Measurements from ENCODE around the gene NKAPL. TPM values are rescaled to one million over a fixed set of nuclear protein-coding genes. Genes with fewer than 3 reads are reported as not detected.
"Not testable (repeated sequence)": the region's sequence is repeated elsewhere in the genome, so short reads cannot be mapped to it uniquely, and the experiment has no call there.

The NKAPL gene
- total and polyA plus RNA-seq, 10 donors, result 0.64 to 3.1 (median 1.4) TPM

DNA sequence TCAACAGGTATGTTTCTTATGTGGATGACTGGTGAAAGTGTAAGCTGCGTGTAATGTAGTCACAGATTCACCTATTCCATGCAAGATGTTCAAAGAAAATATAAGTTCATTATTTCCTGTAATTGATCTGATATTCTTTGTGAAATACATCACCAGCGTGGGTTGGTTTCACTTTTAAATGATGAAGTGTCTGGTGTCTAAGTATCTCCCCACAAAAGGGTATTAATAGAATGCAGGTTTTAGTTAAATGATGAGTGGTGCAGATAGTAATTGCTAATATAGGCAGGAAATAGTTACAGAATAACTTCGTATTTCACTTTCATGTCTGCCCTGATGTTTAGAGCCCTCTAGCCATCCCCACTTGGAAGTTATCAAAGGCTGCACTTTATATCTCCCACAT, 44.5 kb downstream of the NKAPL start:
- H3K27me3 ChIP-seq (replicated peaks in 1 of 7), result no peaks in the 10 kb centered on the region
- WGBS, 5 donors, result 50 to 85% (median 70%) methylated on average over 3 of the region's 3 CpGs
- TF ChIP-seq POLR2AphosphoS5 (IDR thresholded peaks at IDR 0.05) (no peak), POLR2A (IDR thresholded peaks at IDR 0.05) (no peak)
- TF ChIP-seq, protein P1, sequence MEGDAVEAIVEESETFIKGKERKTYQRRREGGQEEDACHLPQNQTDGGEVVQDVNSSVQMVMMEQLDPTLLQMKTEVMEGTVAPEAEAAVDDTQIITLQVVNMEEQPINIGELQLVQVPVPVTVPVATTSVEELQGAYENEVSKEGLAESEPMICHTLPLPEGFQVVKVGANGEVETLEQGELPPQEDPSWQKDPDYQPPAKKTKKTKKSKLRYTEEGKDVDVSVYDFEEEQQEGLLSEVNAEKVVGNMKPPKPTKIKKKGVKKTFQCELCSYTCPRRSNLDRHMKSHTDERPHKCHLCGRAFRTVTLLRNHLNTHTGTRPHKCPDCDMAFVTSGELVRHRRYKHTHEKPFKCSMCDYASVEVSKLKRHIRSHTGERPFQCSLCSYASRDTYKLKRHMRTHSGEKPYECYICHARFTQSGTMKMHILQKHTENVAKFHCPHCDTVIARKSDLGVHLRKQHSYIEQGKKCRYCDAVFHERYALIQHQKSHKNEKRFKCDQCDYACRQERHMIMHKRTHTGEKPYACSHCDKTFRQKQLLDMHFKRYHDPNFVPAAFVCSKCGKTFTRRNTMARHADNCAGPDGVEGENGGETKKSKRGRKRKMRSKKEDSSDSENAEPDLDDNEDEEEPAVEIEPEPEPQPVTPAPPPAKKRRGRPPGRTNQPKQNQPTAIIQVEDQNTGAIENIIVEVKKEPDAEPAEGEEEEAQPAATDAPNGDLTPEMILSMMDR (IDR thresholded peaks at IDR 0.05 in 8 of 11, conservative IDR thresholded peaks at IDR 0.05 in 3 of 11), result no peak

DNA sequence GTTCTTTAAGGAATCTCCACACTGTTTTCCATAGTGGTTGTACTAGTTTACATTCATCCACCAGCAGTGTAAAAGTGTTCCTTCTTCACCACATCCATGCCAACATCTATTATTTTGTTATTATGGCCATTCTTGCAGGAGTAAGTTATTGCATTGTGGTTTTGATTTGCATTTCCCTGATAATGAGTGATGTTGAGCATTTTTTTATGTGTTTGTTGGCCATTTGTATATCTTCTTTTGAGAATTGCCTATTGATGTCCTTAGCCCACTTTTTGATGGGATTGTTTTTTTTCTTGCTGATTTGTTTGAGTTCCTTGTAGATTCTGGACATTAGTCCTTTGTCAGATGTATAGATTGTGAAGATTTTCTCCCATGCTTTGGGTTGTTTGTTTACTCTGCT, 47.3 kb downstream of the NKAPL start:
- H3K27ac ChIP-seq; DNase-seq; H3K4me1 ChIP-seq; H3K27me3 ChIP-seq (replicated peaks in 1 of 7); intact Hi-C loops (cut with DNase I; ENCODE audit: low total_unique reads); H3K4me3 ChIP-seq; H3K36me3 ChIP-seq: not testable (repeated sequence)
- H3K9me3 ChIP-seq, result peaks cover 0 to 15% (median 8%) of the 10 kb centered on the region in 8 donors

More for the DNA sequence above, 44.5 kb downstream of the NKAPL start:
- peaks cover 0 to 15% (median 3%) of the 10 kb centered on the region in 6 donors for H3K36me3 ChIP-seq
- H3K9me3 ChIP-seq, result peaks cover 0 to 15% (median 8%) of the 10 kb centered on the region in 8 donors
- no peak overlapping the region for H3K27ac ChIP-seq
- DNase-seq, result no peak
- intact Hi-C loops (cut with DNase I; ENCODE audit: low total_unique reads), result no loop called here
- H3K4me1 ChIP-seq, result no peaks in the 10 kb centered on the region
- no peak overlapping the region for H3K4me3 ChIP-seq

Other genes starting within 250 kb of the NKAPL start
- 1 to 10 TPM in 4 of 7 donors, under 1 TPM in 3; 0.60 to 2.0 (median 1.0) TPM for gene ZNF165, start 178.7 kb upstream of the NKAPL start, total RNA-seq
- 1 to 10 TPM in 2 of 3 donors, under 1 TPM in 1; 0.77 to 1.9 (median 1.3) TPM for gene ZNF165, start 178.7 kb upstream of the NKAPL start, polyA plus RNA-seq
- gene ZSCAN16, start 134.7 kb upstream of the NKAPL start, total RNA-seq, result 10 to 100 TPM in 2 of 7 donors, 1 to 10 TPM in 5; 6.2 to 11.7 (median 8.4) TPM
- gene ZSCAN16, start 134.7 kb upstream of the NKAPL start, polyA plus RNA-seq, result 10 to 100 TPM in 1 of 3 donors, 1 to 10 TPM in 2; 8.6 to 11.1 (median 8.8) TPM
- gene ZKSCAN8, start 117.4 kb upstream of the NKAPL start, total RNA-seq, result 10 to 100 TPM; 22.2 to 33.0 (median 28.6) TPM
- 1 to 10 TPM; 3.1 to 4.4 (median 3.4) TPM for gene ZKSCAN8, start 117.4 kb upstream of the NKAPL start, polyA plus RNA-seq
- gene ZSCAN9, start 34.0 kb upstream of the NKAPL start, total RNA-seq, result 10 to 100 TPM; 11.2 to 25.7 (median 15.4) TPM
- 10 to 100 TPM in 2 of 3 donors, 1 to 10 TPM in 1; 6.9 to 13.8 (median 10.2) TPM for gene ZSCAN9, start 34.0 kb upstream of the NKAPL start, polyA plus RNA-seq
- 10 to 100 TPM in 6 of 7 donors, 1 to 10 TPM in 1; 8.5 to 13.7 (median 12.5) TPM for gene ZKSCAN4, start 7.0 kb upstream of the NKAPL start, total RNA-seq
- gene ZKSCAN4, start 7.0 kb upstream of the NKAPL start, polyA plus RNA-seq, result 1 to 10 TPM; 5.2 to 8.0 (median 6.8) TPM
- gene ZSCAN26, start 7.8 kb downstream of the NKAPL start, total RNA-seq, result 10 to 100 TPM; 14.4 to 46.3 (median 26.6) TPM
- 10 to 100 TPM in 2 of 3 donors, 1 to 10 TPM in 1; 9.5 to 12.8 (median 12.4) TPM for gene ZSCAN26, start 7.8 kb downstream of the NKAPL start, polyA plus RNA-seq
- gene PGBD1, start 22.3 kb downstream of the NKAPL start, total RNA-seq, result 1 to 10 TPM; 2.7 to 7.8 (median 4.5) TPM
- 1 to 10 TPM; 1.6 to 3.1 (median 2.4) TPM for gene PGBD1, start 22.3 kb downstream of the NKAPL start, polyA plus RNA-seq
- 10 to 100 TPM in 1 of 7 donors, 1 to 10 TPM in 6; 2.8 to 13.7 (median 4.2) TPM for gene ZSCAN31, start 76.9 kb downstream of the NKAPL start, total RNA-seq
- 1 to 10 TPM; 1.2 to 2.5 (median 1.7) TPM for gene ZSCAN31, start 76.9 kb downstream of the NKAPL start, polyA plus RNA-seq
- gene ZKSCAN3, start 90.7 kb downstream of the NKAPL start, total RNA-seq, result 1 to 10 TPM; 4.9 to 8.4 (median 7.1) TPM
- gene ZKSCAN3, start 90.7 kb downstream of the NKAPL start, polyA plus RNA-seq, result 1 to 10 TPM; 1.0 to 2.2 (median 1.6) TPM
- gene ZSCAN12, start 140.4 kb downstream of the NKAPL start, total RNA-seq, result 10 to 100 TPM in 1 of 7 donors, 1 to 10 TPM in 6; 6.6 to 10.3 (median 8.8) TPM
- gene ZSCAN12, start 140.4 kb downstream of the NKAPL start, polyA plus RNA-seq, result 1 to 10 TPM; 1.8 to 3.1 (median 2.4) TPM
- 1 to 10 TPM; 1.4 to 4.6 (median 2.5) TPM for gene ZSCAN23, start 184.2 kb downstream of the NKAPL start, total RNA-seq
- under 1 TPM in 2 of 3 donors, not detected in 1; 0.14 to 0.32 TPM for gene ZSCAN23, start 184.2 kb downstream of the NKAPL start, polyA plus RNA-seq

Measured in spleen (tissue), 11 donors.